CD14-positive monocyte (primary cell): Measurements from ENCODE around the gene NDUFV3. TPM values are rescaled to one million over a fixed set of nuclear protein-coding genes. Genes with fewer than 3 reads are reported as not detected.

ENCODE experiments used
- DNase-seq, 3 donors: peaks; one replicate each; pipeline ENCODE4 v3.0.0-alpha.2; 2011 to 2022
- H2AFZ ChIP-seq: 2 replicates; pipeline ENCODE4 v1.6.0; 2012; ENCODE audit warnings: mild to moderate bottlenecking, low read depth, low read length, inconsistent platforms; ENCODE audit not compliant: insufficient read depth, poor library complexity, severe bottlenecking
- H3K27ac ChIP-seq, 2 donors: 1 replicate in 1 of 2; 2 replicates in 1 of 2; pipeline ENCODE4 v1.5.1; 2012 to 2013; ENCODE audit warnings: low read length in 2 of 2, control low read depth in 1 of 2, inconsistent platforms in 1 of 2, low read depth in 1 of 2, mild to moderate bottlenecking in 1 of 2
- H3K27me3 ChIP-seq, 2 donors: one replicate each; pipeline versions ENCODE4 v1.6.0 to v1.6.1; 2011 to 2013; ENCODE audit warnings: low read length in 2 of 2; ENCODE audit not compliant: control insufficient read depth in 2 of 2, insufficient read depth in 2 of 2
- H3K36me3 ChIP-seq, 2 donors: replicated peaks in 1 of 2; 1 replicate in 1 of 2; 2 replicates in 1 of 2; pipeline versions ENCODE4 v1.5.1 to v1.6.1; 2012 to 2013; ENCODE audit warnings: low read length in 2 of 2, control low read depth in 1 of 2, inconsistent platforms in 1 of 2, mild to moderate bottlenecking in 1 of 2; ENCODE audit not compliant: insufficient read depth in 2 of 2, control insufficient read depth in 1 of 2
- H3K4me1 ChIP-seq, 2 donors: 1 replicate in 1 of 2; 2 replicates in 1 of 2; pipeline versions ENCODE4 v1.5.1 to v1.6.1; 2012 to 2013; ENCODE audit warnings: low read length in 2 of 2, control low read depth in 1 of 2, inconsistent platforms in 1 of 2, mild to moderate bottlenecking in 1 of 2, moderate library complexity in 1 of 2; ENCODE audit not compliant: insufficient read depth in 2 of 2, control insufficient read depth in 1 of 2
- H3K4me2 ChIP-seq: replicated peaks from 2 replicates; pipeline ENCODE3; 2012; ENCODE audit warnings: low read length, moderate library complexity, mild to moderate bottlenecking; ENCODE audit not compliant: poor library complexity, severe bottlenecking; ENCODE audit errors: extremely low read depth
- H3K4me3 ChIP-seq, 3 experiments: fragments of 200-600 bp in 1 of 3; sonication (generic) in 1 of 3; replicated peaks in 1 of 3; 1 replicate in 2 of 3; 2 replicates in 1 of 3; pipeline ENCODE4 v1.5.1; 2011 to 2013; ENCODE audit warnings: low read length in 3 of 3, mild to moderate bottlenecking in 3 of 3, control low read depth in 2 of 3, low read depth in 2 of 3, inconsistent platforms in 1 of 3, moderate library complexity in 1 of 3
- H3K79me2 ChIP-seq: 2 replicates; pipeline ENCODE4 v1.6.0; 2012; ENCODE audit warnings: mild to moderate bottlenecking, control low read depth, inconsistent platforms, low read length, moderate library complexity; ENCODE audit not compliant: insufficient read depth
- H3K9ac ChIP-seq: 2 replicates; pipeline ENCODE4 v1.6.0; 2017; ENCODE audit warnings: low read length, mild to moderate bottlenecking; ENCODE audit not compliant: insufficient read depth, poor library complexity, severe bottlenecking
- H3K9me3 ChIP-seq, 2 donors: replicated peaks in 1 of 2; 1 replicate in 1 of 2; 2 replicates in 1 of 2; pipeline versions ENCODE4 v1.5.1 to v1.6.1; 2012 to 2013; ENCODE audit warnings: low read length in 2 of 2, control low read depth in 1 of 2; ENCODE audit not compliant: control insufficient read depth in 1 of 2, insufficient read depth in 1 of 2
- H4K20me1 ChIP-seq: 2 replicates; pipeline ENCODE4 v1.6.0; 2012; ENCODE audit warnings: mild to moderate bottlenecking, low read length, control low read depth, moderate library complexity; ENCODE audit not compliant: insufficient read depth
- H3K27ac Mint-ChIP-seq, 7 donors: one replicate each; pipeline ENCODE4 v1.8.0; 2020; ENCODE audit warnings: mild to moderate bottlenecking in 7 of 7, mixed read lengths in 7 of 7, moderate library complexity in 6 of 7, inconsistent platforms in 2 of 7
- H3K27me3 Mint-ChIP-seq, 3 donors: one replicate each; pipeline ENCODE4 v1.8.0; 2021 to 2022; ENCODE audit warnings: low read depth in 3 of 3, mild to moderate bottlenecking in 3 of 3, mixed read lengths in 3 of 3, moderate library complexity in 3 of 3, inconsistent platforms in 1 of 3
- H3K36me3 Mint-ChIP-seq, 2 donors: one replicate each; pipeline ENCODE4 v1.8.0; 2020; ENCODE audit warnings: mixed read lengths in 2 of 2, inconsistent platforms in 1 of 2, mild to moderate bottlenecking in 1 of 2
- H3K4me1 Mint-ChIP-seq: one replicate; pipeline ENCODE4 v1.8.0; 2020; ENCODE audit warnings: mild to moderate bottlenecking, mixed read lengths
- H3K4me3 Mint-ChIP-seq, 2 donors: one replicate each; pipeline ENCODE4 v1.8.0; 2020; ENCODE audit warnings: mild to moderate bottlenecking in 2 of 2, mixed read lengths in 2 of 2, moderate library complexity in 1 of 2
- H3K9me3 Mint-ChIP-seq, 7 donors: one replicate each; pipeline ENCODE4 v1.8.0; 2020 to 2022; ENCODE audit warnings: mixed read lengths in 7 of 7, mild to moderate bottlenecking in 6 of 7, moderate library complexity in 6 of 7, inconsistent platforms in 2 of 7
- WGBS: methylation state at CpG from one replicate; pipeline ENCODE4 v1.1.5; 2013; ENCODE audit warnings: missing lambda C conversion rate; ENCODE audit not compliant: insufficient coverage; 5-methylcytosine and 5-hydroxymethylcytosine counted together
- intact Hi-C, 2 donors: fragments of 100-400 bp; cut with micrococcal nuclease; formaldehyde crosslinking; loops; one replicate each; pipeline versions ENCODE4 v1.15.0 to v1.15.1; 2023
- polyA plus RNA-seq, 3 donors: library from polyadenylated mRNA; depleted of rRNA in 1 of 3; unstranded in 2 of 3; stranded (reverse) in 1 of 3; fragments of 300-500 nt in 2 of 3; fragments of >200 nt in 1 of 3; fragmentation: Illumina TruSeq in 2 of 3; gene quantifications; 1 replicate in 2 of 3; 2 replicates in 1 of 3; pipeline ENCODE4 v1.2.3, GENCODE V29; 2012 to 2021
- TF ChIP-seq, protein P1 (sequence below): fragments of 200-600 bp; IDR thresholded peaks from one replicate; pipeline ENCODE4 v1.8.0; 2022; ENCODE audit warnings: antibody characterized with exemption, mild to moderate bottlenecking

Gene NDUFV3
- polyA plus RNA-seq, 3 donors, result 18.2 to 35.5 (median 28.0) TPM

DNA sequence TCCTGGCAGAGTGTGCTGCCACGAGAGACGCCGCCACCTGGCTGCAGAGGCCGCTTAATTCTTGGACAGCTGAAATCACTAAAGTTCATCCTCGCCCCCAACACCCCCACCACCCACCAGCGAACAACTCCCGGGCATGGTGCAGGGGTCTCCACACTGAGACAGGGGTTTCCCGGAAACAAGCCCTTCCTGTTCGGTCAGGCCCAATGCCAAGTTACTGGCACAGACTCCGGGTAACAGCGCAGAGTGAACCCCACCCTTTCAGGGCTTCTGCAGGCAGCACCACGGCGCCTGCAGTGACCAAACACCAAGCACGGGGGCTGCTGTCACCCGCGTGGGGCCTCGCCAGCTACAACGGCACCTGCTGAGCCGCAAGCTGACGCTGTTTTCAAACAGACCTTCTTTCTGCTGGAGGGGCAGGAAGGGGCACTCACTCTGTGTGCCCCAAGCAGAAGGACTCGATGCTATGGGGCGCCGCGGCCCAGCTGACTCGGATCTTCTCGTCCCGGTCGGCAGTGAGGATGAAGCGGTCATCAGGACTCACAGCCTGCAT is 31.2 kb upstream of the NDUFV3 start:
- peaks cover 76 to 89% of the 10 kb centered on the region in 2 donors for H3K36me3 Mint-ChIP-seq
- H3K27ac ChIP-seq, result no peak overlapping the region
- peaks cover 73 to 97% of the 10 kb centered on the region in 2 donors for H3K36me3 ChIP-seq
- H3K27ac Mint-ChIP-seq, result no peak overlapping the region
- H4K20me1 ChIP-seq, result peaks cover 18% of the 10 kb centered on the region
- H3K4me1 Mint-ChIP-seq, result no peaks in the 10 kb centered on the region
- peaks cover 0 to 2% (median 0%) of the 10 kb centered on the region in 3 donors for H3K27me3 Mint-ChIP-seq
- peaks cover 26% of the 10 kb centered on the region for H3K79me2 ChIP-seq
- no peak overlapping the region for H2AFZ ChIP-seq
- no peak overlapping the region for H3K9ac ChIP-seq
- 88% methylated on average over 26 of the region's 29 CpGs for WGBS
- no peak overlapping the region for H3K4me3 ChIP-seq
- no peaks in the 10 kb centered on the region for H3K9me3 Mint-ChIP-seq
- TF ChIP-seq, protein P1, sequence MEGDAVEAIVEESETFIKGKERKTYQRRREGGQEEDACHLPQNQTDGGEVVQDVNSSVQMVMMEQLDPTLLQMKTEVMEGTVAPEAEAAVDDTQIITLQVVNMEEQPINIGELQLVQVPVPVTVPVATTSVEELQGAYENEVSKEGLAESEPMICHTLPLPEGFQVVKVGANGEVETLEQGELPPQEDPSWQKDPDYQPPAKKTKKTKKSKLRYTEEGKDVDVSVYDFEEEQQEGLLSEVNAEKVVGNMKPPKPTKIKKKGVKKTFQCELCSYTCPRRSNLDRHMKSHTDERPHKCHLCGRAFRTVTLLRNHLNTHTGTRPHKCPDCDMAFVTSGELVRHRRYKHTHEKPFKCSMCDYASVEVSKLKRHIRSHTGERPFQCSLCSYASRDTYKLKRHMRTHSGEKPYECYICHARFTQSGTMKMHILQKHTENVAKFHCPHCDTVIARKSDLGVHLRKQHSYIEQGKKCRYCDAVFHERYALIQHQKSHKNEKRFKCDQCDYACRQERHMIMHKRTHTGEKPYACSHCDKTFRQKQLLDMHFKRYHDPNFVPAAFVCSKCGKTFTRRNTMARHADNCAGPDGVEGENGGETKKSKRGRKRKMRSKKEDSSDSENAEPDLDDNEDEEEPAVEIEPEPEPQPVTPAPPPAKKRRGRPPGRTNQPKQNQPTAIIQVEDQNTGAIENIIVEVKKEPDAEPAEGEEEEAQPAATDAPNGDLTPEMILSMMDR, result no peak
- H3K27me3 ChIP-seq, result no peaks in the 10 kb centered on the region
- H3K4me2 ChIP-seq, result no peak overlapping the region
- H3K4me3 Mint-ChIP-seq, result no peak overlapping the region
- no peaks in the 10 kb centered on the region for H3K9me3 ChIP-seq
- no peak for DNase-seq
- H3K4me1 ChIP-seq, result no peaks in the 10 kb centered on the region
- intact Hi-C loops, result loop anchor here in 1 of 2 donors (10.0 kb wide), 1 partner anchor 57 kb away; no protein-coding TSS in a partner anchor

DNA sequence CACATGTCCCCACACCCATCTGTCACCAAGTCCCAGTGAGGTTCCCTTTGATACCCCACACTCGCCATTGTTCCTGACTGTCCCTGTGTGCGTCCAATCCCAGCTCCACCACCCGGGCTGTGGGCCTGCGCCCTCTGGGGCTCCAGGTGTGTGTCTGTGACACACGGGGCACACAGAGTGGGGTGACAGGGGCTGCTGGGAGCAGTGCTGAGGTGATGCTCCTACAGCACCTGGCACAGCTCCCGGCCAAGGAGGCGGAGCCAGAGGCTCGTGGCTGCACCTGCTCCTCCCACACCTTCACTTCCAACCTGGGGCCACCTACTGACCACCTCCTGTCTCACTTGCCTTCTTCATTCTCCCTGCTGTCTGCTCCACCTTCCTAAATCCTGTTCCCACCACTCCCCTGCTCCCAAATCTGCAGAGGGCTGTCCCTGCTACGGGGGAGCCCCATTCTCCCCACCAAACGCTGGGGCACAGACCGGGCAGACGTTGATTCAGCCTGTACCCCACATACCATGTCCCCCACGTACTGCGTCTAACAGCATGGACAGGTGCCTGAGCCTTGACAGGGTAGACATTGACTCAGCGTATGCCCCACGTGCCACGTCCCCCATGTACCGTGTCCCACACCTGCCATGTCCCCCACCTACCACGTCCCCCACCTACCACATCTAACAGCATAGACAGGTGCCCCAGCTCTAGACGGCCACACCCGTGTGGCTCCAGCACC is 30.2 kb upstream of the NDUFV3 start:
- Histone ChIP-seq H3K79me2 (peaks cover 33% of the 10 kb centered on the region), H3K4me3 (no peak overlapping the region), H3K9ac (no peak overlapping the region), H3K36me3 (peaks cover 65 to 97% of the 10 kb centered on the region in 2 donors), H3K4me1 (no peaks in the 10 kb centered on the region), H3K4me2 (no peak overlapping the region), H3K27ac (no peak overlapping the region), H4K20me1 (peaks cover 18% of the 10 kb centered on the region), H2AFZ (no peak overlapping the region), H3K27me3 (no peaks in the 10 kb centered on the region), H3K9me3 (no peaks in the 10 kb centered on the region)
- H3K9me3 Mint-ChIP-seq, result no peaks in the 10 kb centered on the region
- WGBS, result 96% methylated on average over 21 of the region's 21 CpGs
- H3K4me3 Mint-ChIP-seq, result no peak overlapping the region
- peak overlapping the region in 2 of 7 donors; percentile 38 to 64 for H3K27ac Mint-ChIP-seq
- H3K36me3 Mint-ChIP-seq, result peaks cover 72 to 89% of the 10 kb centered on the region in 2 donors
- intact Hi-C loops, result loop anchor here in 1 of 2 donors (10.0 kb wide), 1 partner anchor 58 kb away; no protein-coding TSS in a partner anchor
- TF ChIP-seq, protein P1, result no peak
- no peaks in the 10 kb centered on the region for H3K4me1 Mint-ChIP-seq
- no peak for DNase-seq
- peaks cover 0 to 2% (median 0%) of the 10 kb centered on the region in 3 donors for H3K27me3 Mint-ChIP-seq
